ENCODE data around the gene BLID.

GRCh38 chr11:122100756-122101080, 15.3 kb downstream of the BLID start:
- TF ChIP-seq ARNT (IDR thresholded peaks at IDR 0.05) = no peak
- TF ChIP-seq ELF4 (IDR thresholded peaks at IDR 0.05) = no peak
- no peak for TF ChIP-seq HDGF (IDR thresholded peaks at IDR 0.05; ENCODE audit: borderline replicate concordance)
- TF ChIP-seq TARDBP (IDR thresholded peaks at IDR 0.05) = no peak
- TF ChIP-seq CTBP1 (IDR thresholded peaks at IDR 0.05; ENCODE audit: borderline replicate concordance) = no peak
- TF ChIP-seq NFRKB (IDR thresholded peaks at IDR 0.05) = no peak
- TF ChIP-seq BHLHE40 (IDR thresholded peaks at IDR 0.05; ENCODE audit: borderline replicate concordance) = no peak
- no peak for TF ChIP-seq L3MBTL2 (conservative IDR thresholded peaks at IDR 0.05)
